HG03280 (cell line): Measurements from ENCODE around the gene NAMPT.

Experiments used
- ATAC-seq: cut with Tn5 transposase; IDR thresholded peaks from one replicate; pipeline ENCODE4 v1.9.1; 2021; ENCODE audit warnings: mild to moderate bottlenecking, moderate library complexity; ENCODE audit not compliant: unreplicated experiment

Gene NAMPT

DNA sequence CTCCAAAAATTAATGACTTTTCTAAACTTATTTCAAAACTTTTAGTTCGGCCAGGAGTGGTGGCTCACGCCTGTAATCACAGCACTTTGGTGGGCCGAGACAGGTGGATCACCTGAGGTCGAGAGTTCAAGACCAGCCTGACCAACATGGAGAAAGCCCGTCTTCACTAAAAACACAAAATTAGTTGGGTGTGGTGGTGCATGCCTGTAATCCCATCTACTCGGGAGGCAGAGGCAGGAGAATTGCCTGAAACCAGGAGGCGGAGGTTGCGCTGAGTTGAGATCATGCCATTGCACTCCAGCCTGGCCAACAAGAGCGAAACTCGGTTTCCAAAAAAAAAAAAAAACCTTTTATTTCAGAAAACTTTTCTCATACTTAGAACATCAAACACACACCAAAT lies 8.3 kb downstream of the NAMPT start:
- no peak for ATAC-seq

DNA sequence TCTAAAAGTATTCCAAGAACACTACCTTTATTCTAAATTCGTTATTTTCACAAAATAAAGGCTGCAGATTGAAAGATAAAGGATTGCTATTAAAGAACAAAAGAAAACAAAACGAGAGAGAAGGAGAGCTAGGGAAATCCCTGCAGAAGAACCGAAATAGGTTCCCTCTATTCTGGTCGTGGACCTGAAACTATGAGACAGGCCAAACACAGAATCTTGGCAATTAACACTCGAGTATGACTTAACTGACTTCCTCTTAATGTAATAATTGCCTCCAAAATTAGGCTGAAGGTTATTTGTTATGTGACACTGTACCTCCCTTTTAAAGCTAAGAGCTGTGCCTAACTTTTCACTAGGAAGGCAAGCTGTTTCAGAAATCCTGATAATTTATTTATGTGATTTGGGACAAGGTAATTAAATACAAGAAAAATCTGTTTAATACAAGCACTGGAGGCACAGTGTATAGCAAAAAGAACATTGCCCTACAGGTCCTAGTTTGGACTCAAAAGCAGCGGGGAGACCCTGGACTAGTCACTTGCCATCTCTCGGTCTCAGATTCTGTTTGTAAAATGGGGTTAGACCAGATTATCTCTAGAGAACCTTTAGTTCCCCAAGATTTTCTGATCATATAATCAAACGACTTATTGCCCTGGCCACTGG lies 11.6 kb downstream of the NAMPT start:
- ATAC-seq: no peak

DNA sequence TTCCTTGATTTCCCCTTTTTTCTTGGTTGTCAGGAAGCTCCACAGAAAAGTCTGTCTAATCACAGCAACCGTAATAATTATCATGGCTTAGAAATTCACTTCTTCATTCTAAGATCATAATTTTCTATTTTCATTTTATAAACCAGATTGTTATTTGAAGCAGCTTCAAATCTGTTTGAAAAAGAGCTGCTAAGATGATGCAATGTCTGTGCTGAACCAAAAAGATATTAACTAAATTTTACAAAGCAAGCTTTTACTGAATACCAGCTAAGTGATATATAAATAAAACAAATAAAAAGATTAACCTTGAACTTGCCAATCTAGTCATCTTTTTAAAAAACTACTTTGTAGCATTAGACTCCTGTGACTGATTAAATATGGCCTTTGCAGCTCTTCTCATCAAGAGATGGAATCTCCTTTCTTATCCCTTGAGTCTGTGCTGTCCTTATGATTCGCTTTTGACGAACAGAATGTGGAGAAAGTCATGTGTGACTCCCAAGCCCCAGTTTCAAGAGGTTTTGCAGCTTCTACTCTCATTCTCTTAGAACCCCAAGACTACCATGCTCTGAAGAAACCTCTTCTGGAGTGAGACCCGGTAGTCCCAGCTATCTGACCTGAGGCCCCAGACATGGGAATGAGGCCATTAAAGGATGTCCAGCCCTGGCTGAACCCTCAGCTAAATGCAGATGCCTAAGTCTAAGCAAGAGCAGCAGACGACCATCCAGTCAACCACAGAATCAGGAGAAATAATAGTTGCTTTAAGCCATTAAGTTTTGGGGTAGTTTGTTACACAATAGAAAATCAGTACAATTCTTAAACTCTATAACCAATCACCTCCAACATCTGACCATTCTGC lies 14.4 kb downstream of the NAMPT start:
- ATAC-seq: no peak

DNA sequence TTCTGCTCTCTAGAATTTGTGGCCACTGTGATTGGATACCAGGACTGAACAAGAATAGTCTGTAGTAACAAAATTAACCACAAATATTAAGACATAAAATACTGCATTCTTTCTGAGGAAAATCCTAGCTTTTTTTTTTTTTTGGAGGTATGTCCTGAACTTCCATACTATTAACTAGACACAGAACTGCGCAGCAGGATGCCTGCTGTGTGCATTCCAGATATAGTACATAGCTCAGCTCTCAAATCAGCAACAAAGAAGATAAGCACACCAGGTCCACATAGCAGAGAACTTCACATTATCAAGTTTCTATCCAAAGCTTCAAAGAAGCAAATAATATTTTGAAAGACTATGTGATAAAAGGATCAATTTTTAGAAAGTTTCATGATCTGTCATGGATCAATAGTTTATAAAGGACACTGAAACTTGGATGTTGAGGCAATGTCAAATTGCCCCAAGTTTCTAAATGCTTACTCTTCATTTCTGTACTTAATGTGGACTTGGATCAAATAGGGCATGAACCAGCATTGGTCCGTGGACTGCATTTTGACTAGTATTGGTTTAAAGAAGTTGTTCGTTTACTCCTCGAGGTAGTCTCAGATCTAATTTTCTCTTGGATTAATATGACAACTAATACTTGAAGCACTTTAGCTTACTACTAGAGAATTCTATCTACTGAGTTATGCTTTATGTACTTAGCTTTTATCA lies 15.4 kb downstream of the NAMPT start:
- ATAC-seq: no peak

DNA sequence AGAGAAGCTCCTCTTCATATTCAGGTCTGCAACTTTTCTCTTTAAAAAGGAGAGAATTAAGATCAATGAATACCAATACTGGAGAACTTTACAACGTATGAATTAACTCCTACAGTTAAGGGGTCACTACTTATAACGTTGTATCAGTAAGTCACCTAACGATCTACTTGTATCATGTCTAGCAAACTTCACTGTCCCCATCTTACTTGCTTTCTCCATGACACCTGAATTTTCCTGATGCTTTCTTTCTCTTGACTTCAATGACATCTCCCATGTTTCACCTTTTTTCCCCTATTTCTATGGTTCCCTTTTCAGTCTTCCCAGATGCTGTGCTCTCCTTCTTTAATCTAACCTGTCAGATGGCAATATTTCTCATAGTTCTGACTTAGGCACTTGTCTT lies 19.6 kb downstream of the NAMPT start:
- ATAC-seq: no peak

DNA sequence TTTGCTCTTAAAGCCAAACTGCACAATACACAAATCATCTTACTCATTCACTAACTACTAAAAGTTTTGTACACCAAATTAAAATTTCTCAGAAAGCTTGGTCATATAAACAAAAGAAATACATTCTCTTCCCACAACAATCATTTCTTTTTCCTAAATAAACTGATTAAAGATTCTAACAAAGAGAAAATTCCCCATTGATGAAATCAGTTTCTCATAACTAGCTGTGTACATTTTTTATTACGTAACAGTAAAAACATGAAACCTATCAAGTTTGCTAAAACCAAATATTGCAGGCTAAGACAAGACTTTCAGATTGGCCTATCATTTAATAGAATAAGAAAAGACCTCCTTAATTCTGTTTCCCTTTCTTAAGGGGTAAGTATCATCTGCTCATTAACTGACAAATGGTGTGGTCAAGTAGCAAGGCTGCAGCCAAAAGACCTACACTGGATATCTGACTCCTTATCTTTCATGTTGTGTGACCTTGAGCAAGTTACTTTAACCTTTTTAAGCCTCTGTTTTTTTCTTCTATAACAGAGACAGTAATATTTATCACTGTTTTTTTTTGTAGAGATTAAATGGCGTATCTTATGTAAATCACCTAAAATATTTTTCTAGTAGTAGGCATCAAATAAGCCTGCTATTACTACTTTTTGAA lies 22.4 kb downstream of the NAMPT start:
- ATAC-seq: no peak

DNA sequence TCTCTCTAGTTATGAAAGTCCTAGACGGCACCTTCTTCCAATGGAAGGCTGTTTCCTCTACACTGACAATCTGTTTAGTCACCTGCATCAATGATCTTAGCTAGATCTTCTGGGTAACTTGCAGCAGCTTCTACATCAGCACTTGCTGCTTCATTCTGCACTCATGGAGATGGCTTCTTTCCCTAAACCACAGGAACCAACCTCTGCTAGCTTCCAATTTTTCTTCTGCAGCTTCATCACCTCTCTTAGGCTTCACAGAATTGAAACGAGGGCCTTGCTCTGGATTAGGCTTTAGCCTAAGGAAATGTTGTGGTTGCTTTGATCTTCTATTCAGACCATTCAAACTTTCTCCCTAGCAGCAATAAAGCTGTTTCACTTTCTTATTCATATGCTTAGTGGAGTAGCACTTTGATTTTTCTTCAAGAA lies 24.6 kb downstream of the NAMPT start:
- ATAC-seq: no peak

DNA sequence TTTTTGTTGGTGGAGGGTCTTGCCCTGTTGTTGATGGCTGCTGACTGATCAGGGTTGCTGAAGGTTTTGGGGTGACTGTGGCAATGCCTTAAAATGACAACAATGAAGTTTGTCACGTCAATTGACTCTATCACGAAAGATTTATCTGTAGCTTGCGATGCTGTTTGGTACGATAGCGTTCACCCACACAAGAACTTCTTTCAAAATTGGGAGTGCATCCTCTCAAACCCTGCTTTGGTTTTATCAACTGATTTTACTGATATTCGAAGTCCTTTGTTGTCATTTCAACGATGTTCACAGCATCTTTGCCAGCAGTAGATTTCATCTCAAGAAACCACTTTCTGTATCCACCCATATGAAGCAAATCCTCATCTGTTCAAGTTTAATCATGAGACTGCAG lies 26.0 kb downstream of the NAMPT start:
- no peak for ATAC-seq

DNA sequence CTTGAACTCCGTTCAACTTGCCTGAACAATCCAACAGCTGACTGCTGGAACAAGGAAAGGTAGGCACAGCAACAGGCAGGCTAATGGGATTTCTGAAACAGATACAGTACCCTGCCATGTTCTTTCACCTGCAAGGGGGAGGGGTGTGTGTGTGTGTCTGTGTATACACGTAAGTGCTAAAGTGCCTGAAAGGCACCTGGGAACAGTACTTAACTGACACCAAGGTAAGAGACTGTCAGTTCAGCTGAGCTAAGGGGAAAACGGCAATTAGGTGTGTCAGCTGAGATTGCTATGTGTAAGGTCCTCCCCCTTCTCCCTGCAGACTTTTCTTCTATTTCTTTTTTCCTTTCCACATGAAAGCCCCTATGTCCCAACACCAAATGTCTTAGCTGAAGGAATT lies 27.0 kb downstream of the NAMPT start:
- ATAC-seq: no peak

DNA sequence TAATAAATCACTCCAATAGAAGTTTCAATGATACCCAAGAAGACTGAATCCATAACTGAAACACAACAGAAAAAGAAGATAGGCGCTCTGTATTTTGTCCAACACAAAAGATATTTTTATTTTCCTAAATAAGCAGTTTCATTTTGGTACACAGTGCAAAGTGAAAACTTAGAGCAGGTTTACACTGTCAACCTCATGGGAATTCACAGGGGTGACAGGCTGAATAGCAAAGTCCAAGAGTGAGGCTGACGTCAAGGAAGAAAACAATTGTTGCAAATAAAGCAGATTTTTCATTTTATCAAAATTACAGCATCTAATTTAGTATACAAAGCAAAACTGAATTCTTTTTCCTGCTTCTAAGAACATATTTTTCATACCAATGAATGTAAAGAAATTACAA lies 28.6 kb downstream of the NAMPT start:
- ATAC-seq: no peak

DNA sequence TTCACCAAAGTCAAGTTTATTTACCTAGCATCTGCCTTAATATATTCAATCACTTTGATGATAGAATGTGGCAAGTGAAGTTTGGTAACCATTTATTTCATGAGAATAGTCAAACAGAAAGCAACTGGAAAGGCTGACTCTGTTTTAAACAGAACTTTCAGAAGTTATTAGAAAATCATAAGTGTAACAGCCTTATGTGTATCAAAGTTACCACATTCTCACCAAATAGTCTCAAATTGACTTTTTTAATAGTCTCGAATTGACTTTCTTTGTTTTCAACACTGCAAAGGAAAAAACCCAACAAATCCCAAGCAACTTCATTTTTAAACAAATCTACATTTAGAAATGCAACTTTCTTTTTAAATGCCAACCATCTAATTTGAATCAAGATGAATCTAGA lies 29.5 kb downstream of the NAMPT start:
- no peak for ATAC-seq

DNA sequence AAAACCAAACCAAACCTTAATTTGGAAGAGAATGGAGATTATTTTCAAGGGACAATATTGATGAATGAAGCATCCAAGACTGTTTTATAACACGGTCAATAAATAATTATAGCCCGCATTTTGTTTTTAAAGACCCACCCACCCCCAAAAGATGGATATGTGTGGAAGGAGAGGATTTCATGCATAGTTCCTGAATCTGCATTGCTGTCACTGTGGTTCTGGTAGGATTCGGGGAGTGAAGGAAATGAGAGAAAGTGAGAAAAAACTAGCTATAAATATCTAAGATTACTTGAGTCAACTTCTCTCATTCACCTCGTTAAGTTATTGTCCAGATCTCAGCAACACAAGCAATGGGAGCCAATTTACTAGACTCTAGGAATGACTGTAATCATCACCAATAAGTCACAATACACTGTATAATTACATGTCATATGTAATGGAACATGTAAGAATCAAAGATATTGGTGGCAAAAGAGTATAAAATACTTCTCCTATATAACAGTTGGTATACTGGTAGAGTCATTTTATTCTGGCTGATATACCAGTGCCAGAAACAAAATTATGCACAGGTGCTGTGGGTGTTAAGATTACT lies 30.2 kb downstream of the NAMPT start:
- ATAC-seq: no peak

DNA sequence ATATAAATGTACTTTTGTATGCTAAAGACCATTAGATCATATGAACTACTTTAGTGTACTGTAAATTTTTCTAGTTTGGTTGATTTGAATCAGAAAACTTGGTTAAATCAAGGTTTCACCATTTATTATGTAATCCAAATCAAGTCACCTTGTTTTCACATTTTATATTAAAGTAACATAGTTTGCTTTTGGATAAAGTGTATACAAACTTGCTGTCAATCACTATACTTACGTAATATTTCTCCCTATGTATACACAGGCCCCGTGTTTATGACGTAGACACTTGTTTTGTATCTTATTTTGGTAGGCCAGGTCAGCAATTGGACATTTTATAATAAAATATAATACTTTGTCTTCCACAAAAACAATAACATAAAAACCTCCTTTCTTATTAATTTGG lies 32.2 kb downstream of the NAMPT start:
- ATAC-seq: no peak

DNA sequence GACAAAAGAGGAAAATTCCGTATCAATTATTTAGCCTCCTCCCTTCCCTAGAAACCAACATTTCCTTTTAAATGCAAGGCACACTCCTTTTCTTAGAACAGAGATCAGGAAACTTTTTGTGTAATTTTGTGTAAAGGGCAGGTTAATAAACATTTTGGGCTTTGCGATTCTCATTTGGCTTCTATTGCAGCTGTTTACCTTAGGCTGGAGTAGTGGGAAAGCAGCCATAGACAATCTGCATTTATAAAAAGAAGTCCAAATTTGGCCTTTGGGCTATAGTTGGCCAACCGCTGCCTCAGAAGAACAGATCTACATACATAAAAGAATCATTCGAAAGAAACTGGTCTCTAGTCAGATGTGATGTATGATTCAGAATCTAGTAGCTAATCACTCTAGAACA lies 35.3 kb downstream of the NAMPT start:
- no peak for ATAC-seq

DNA sequence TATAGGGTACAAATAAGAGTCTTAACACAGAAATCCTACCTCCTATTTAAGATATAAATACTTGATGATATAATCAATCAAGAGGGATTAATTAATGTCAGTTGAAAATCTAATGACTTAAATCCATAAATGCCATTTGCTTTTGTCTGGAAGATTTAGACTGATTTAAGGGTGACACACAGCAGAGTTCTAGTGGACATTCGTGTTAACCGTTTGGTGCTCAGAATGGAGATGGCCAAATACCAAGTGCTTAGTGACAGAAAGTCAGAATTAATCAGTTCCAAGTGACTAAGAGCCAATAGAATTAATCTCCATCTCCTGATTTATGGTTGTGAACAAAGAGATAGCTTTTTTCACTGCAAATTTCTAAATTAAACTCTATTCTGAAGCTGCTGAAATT lies 36.2 kb downstream of the NAMPT start:
- ATAC-seq: no peak

DNA sequence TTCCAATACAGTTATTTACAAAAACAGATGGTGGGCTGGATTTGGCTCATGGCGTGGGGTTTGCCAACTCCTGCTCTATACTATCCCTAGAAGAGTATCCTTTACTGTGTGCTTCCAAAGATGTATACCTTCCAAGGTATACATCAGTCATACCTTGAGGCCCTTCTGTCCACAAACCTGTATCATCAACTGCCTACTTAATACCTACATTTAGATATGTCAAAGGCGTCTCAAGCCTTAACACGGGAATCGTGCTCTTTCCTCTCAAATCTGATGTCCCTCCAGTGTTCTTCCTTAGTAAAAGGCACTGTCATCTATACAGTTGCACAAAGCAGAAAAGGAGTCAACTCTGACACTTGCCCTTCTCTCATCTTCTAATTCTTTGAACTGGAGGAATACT lies 36.9 kb downstream of the NAMPT start:
- no peak for ATAC-seq

DNA sequence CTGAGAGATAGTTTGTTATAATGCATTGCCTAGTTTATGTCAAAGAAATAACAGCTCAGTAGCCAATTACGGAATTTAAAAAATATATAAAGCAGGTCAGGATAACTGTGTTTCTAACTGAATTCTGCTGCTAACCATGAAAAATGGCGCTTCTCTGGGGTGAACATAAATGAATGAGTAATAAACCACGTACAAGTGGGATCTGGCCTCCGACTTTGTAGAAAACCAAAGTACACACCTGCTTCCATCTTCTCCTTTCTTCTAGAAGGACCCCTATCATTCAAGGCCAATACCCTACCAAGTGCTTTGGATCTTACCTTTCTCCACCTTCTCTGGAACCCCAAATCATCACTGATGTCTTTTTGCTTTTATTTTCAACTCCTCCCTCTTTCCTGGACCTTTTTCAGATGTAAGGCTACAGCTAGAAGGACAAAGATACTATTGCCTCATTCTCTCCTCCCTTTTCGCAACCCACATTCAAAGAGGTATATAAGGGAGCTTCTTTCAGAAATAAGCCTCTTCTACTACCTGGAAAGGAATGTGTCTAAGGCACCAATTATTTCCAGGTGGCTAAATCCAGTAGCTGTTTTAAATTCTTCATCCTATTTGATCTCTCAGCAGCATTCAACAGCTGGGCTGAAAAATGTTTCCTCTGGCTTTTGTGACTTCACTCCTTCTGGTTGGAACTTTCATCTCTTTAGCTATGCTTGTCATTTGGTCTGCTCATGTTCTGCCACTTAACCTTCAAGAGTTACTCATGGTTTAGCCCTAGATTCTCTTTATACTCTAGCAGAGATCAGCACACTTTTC lies 37.7 kb downstream of the NAMPT start:
- ATAC-seq: no peak

DNA sequence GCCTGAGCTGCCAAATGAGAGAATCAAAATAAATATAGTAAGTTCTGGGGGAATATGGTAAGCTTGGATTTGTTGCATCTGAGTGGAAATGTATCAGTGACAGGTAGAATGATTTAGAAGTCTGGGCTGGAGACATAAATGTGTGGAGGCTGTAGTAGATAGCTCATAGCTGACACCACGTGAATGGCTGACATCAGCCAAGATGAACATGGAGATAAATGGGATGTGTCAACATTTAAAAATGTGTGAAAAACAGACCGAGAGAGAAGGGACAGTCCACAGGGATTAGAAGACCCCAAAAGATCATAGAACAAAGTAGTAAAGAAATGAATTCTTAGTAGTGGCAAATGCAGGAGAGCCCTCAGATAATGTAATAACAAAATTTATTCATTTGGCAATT lies 40.9 kb downstream of the NAMPT start:
- ATAC-seq: no peak

DNA sequence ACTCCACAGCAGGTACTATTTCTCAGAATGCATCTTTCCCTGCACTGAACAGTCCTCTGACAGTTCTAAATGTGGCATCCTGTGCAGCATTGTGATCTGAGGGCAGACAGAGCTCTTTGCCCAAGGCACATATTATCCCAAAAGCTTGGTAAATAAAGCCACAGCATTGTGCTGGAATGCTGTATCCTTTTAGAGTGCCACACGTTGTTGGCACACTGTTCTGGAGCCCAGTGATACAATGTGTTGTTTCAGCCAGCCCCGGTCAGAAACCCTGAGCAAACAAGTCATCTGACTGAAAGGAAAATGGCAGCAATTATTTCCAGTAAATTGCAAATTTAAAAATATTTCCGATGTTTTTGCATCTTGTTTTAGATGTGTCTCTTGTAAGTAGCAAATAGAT lies 45.4 kb downstream of the NAMPT start:
- no peak for ATAC-seq

DNA sequence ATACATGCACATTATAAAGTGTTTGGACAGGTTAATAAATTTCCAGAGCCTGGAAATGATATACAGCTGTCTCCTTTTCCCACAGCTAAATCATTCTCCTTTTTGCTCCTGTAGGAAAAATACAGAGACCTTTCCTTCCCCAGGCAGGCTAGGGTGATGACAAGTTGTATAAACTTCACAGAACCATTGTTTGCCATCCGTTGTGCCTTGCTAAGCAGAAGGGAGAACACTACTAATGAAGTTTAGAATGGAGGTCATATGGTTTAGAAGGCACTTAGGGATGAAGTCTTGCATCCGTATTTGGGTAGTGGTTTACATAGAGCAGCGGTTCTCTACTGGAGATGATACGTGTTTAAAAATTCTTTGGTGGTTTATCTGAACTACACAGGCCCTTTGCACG lies 46.0 kb downstream of the NAMPT start:
- ATAC-seq: no peak
